NB4 (cell line): Measurements from ENCODE around the gene ROBO2.
"Not testable (repeated sequence)": the region's sequence is repeated elsewhere in the genome, so short reads cannot be mapped to it uniquely, and the experiment has no call there.

Source experiments
- DNase-seq: peaks from one replicate; pipeline ENCODE4 v3.0.0; 2010; ENCODE audit warnings: low read depth
- H3K4me3 ChIP-seq: one replicate; pipeline ENCODE4 v1.5.1; 2011; ENCODE audit warnings: mild to moderate bottlenecking, low read depth, low read length, moderate library complexity
- MYC ChIP-seq: IDR thresholded peaks from 2 replicates; pipeline ENCODE4 v1.6.1; 2011; ENCODE audit warnings: low read depth, low read length
- POLR2A ChIP-seq: IDR thresholded peaks from 2 replicates; pipeline ENCODE4 v1.6.1; 2011; ENCODE audit warnings: mild to moderate bottlenecking; ENCODE audit not compliant: insufficient read length; ENCODE audit errors: extremely low read depth
- TF ChIP-seq, protein P1 (sequence below): IDR thresholded peaks from 2 replicates; pipeline ENCODE4 v1.6.1; 2011; ENCODE audit warnings: low read depth, low read length
- TF ChIP-seq, protein P2 (sequence below): IDR thresholded peaks from one replicate; pipeline ENCODE4 v1.5.1; 2012; ENCODE audit warnings: low read depth, low read length

The ROBO2 gene

DNA sequence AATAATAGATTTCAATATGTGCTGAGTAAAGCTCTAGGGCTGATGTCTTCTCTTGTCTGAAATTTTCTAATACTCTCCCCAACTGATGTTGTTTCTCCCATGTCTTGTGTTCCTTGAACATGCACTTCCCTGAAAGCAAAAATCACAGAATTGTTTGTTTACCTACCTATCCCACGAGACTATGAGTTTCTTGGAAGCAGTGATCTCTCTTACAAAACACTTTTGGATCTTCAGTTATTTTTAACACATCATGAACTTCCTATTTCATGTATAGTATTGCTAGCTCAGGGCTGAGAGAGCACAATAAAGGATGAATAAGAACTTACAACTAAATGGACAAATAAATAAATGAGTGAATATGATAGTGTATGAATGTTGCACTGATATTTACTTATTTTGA lies 365.0 kb downstream of the ROBO2 start:
- H3K4me3 ChIP-seq: no peak overlapping the region
- TF ChIP-seq, protein P1, sequence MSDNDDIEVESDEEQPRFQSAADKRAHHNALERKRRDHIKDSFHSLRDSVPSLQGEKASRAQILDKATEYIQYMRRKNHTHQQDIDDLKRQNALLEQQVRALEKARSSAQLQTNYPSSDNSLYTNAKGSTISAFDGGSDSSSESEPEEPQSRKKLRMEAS: no peak
- TF ChIP-seq POLR2A (no peak), MYC (no peak)
- TF ChIP-seq, protein P2, sequence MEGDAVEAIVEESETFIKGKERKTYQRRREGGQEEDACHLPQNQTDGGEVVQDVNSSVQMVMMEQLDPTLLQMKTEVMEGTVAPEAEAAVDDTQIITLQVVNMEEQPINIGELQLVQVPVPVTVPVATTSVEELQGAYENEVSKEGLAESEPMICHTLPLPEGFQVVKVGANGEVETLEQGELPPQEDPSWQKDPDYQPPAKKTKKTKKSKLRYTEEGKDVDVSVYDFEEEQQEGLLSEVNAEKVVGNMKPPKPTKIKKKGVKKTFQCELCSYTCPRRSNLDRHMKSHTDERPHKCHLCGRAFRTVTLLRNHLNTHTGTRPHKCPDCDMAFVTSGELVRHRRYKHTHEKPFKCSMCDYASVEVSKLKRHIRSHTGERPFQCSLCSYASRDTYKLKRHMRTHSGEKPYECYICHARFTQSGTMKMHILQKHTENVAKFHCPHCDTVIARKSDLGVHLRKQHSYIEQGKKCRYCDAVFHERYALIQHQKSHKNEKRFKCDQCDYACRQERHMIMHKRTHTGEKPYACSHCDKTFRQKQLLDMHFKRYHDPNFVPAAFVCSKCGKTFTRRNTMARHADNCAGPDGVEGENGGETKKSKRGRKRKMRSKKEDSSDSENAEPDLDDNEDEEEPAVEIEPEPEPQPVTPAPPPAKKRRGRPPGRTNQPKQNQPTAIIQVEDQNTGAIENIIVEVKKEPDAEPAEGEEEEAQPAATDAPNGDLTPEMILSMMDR: no peak
- DNase-seq: no peak

DNA sequence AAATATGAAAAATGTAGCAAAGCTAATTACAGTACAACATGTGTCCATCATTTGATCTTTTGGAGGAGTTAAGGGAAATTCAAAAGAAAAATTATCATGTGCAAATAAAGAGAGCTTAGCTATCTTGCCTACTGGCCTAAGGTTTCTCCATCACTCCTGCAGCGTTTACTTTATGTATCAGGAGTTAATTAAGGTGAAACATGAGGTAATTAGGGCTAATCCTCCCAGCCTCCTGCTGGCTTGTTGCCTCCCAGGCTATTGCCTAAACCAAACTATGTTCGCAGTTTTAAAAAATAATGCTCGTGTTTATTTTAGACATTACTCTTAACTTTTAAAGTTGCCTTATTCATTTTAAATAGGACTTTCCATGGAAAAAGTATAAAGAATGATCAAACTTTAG lies 367.5 kb downstream of the ROBO2 start:
- TF ChIP-seq MYC (no peak), POLR2A (no peak)
- TF ChIP-seq, protein P1: no peak
- TF ChIP-seq, protein P2: no peak
- no peak for DNase-seq
- no peak overlapping the region for H3K4me3 ChIP-seq

DNA sequence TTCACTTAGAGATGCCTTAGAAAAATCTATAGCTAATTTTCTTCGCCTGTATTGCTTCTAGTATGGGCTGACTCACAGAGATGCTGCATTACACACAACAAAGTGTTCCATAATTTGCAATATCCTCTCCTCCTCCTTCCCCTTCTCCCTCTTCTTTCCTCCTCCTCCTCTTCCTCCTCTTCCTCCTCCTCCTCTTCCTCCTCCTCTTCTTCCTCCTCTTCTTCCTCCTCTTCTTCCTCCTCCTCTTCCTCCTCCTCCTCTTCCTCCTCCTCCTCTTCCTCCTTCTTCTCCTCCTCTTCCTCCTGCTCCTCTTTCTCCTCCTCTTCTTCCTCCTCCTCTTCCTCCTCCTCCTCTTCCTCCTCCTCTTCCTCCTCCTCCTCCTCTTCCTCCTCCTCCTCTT lies 370.4 kb downstream of the ROBO2 start:
- DNase-seq, H3K4me3 ChIP-seq: not testable (repeated sequence)

DNA sequence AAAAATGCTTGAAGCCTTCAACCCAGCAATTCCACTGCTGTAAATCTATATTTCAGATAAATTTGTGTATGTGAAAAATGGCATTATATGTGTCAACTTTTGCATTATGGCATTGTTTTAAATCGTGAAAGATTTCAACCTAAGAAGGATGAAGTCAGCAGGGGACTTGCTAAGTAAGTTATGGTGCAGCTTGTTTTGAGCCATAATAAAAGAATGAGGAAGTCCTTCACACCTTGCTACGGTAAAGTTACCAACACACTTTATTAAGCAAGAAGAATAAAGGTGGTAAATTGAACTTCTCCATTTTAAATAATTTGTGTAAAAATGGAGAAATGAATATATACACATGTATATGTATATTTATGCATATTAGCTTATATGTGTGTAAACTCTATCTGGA lies 371.4 kb downstream of the ROBO2 start:
- H3K4me3 ChIP-seq: no peak overlapping the region
- TF ChIP-seq, protein P2: no peak
- TF ChIP-seq, protein P1: no peak
- TF ChIP-seq POLR2A (no peak), MYC (no peak)
- no peak for DNase-seq

DNA sequence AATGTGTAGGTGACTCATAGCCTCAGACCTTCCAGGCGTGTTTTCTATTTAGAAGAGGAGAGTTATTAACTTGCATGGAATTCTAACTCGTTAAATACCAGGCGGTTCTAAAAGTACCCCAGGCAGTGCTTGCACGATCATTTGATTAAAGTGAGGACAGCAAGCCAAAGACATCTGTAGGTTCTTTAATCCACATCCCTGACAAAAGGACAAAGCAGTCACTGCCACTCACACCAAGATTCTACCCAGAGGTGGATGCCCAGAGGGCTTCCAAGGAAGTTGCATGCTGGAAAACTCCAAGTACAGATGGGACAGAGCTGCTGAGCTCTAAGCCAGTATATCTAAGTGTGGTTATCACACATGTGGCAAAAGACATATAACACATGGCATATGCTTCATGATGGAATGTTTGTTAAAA lies 372.1 kb downstream of the ROBO2 start:
- TF ChIP-seq, protein P2: no peak
- TF ChIP-seq, protein P1: no peak
- no peak for TF ChIP-seq POLR2A
- DNase-seq: no peak

DNA sequence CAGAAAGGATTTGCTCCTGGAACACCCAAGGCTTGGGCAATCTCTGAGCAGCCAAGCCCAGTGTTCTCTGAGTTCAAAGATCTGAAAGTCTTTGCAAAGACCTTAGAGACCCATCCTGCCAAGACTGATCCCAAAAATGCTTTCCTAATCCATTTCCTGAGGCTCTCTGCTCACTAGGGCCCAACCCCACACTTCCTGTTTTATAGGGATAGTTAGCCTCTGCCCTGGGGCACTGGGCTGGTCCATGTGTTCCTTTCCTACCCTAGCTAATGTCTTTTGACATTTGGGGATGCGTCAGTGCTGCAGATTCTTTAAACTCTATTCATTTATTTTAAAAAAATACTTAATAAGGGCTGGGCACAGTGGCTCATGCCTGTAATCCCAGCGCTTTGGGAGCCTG lies 372.7 kb downstream of the ROBO2 start:
- TF ChIP-seq MYC: no peak
- no peak for DNase-seq
- H3K4me3 ChIP-seq: no peak overlapping the region

More for the DNA sequence above, 372.1 kb downstream of the ROBO2 start:
- no peak overlapping the region for H3K4me3 ChIP-seq

DNA sequence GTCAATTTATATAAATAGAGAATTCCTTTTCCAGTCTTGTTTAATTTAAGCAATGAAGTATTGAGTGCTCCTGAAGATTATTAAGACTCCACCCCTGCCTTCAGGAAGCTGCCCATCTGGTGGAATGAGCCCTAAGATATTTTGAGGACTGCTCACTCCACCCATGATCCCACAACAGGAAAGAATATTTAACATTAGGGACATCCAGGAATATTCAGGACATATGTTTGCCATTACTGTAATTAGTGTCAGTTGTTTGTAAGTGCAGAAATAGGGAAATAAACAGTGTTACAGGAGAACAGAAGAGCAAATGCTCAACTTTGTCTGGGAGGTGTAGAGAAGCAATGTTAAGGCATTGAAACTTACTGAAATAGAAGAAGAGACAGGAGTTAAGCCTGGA lies 375.0 kb downstream of the ROBO2 start:
- DNase-seq: no peak
- TF ChIP-seq, protein P1: no peak
- TF ChIP-seq, protein P2: no peak
- no peak for TF ChIP-seq POLR2A
- TF ChIP-seq MYC: no peak
- H3K4me3 ChIP-seq: no peak overlapping the region
